Measurements from ENCODE around the gene NOC4L. TPM values are rescaled to one million over a fixed set of nuclear protein-coding genes. Genes with fewer than 3 reads are reported as not detected.

NOC4L gene
- total RNA-seq, 1 donor from 2014 or later, result 15.8 TPM

DNA sequence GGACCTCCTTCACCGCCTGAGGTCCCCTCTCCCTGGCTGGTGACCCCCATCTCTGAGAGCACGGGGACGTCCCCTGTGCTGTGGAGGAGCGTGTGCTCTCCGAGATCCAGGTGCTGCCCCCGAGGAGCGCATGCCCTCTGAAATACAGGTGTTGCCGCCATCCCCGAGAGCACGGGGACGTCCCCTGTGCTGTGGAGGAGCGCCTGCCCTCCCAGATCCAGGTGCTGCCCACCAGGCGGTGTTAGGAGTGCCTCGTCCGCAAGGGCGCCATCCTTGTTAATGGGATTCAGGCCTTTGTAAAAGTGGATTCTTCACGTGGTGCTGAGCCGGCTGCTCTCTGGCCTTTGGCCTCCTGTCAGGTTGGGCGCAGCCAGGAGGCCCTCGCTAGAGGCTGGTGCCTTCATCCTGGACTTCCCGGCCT lies 10.1 kb downstream of the NOC4L start:
- Histone ChIP-seq H3K36me3 (peaks cover 18% of the 10 kb centered on the region), H3K4me3 (peak overlapping the region; percentile 33), H3K27me3 (ENCODE audit: low read depth) (no peaks in the 10 kb centered on the region), H3K27ac (no peak overlapping the region), H3K4me1 (peaks cover 7% of the 10 kb centered on the region), H3K9me3 (no peaks in the 10 kb centered on the region)
- ATAC-seq, result peak; percentile 3 to 10
- peak; percentile 36 for DNase-seq
- TF ChIP-seq, protein P1, sequence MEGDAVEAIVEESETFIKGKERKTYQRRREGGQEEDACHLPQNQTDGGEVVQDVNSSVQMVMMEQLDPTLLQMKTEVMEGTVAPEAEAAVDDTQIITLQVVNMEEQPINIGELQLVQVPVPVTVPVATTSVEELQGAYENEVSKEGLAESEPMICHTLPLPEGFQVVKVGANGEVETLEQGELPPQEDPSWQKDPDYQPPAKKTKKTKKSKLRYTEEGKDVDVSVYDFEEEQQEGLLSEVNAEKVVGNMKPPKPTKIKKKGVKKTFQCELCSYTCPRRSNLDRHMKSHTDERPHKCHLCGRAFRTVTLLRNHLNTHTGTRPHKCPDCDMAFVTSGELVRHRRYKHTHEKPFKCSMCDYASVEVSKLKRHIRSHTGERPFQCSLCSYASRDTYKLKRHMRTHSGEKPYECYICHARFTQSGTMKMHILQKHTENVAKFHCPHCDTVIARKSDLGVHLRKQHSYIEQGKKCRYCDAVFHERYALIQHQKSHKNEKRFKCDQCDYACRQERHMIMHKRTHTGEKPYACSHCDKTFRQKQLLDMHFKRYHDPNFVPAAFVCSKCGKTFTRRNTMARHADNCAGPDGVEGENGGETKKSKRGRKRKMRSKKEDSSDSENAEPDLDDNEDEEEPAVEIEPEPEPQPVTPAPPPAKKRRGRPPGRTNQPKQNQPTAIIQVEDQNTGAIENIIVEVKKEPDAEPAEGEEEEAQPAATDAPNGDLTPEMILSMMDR (IDR thresholded peaks at IDR 0.05), result no peak
- intact Hi-C loops (cut with DNase I), result no loop called here

DNA sequence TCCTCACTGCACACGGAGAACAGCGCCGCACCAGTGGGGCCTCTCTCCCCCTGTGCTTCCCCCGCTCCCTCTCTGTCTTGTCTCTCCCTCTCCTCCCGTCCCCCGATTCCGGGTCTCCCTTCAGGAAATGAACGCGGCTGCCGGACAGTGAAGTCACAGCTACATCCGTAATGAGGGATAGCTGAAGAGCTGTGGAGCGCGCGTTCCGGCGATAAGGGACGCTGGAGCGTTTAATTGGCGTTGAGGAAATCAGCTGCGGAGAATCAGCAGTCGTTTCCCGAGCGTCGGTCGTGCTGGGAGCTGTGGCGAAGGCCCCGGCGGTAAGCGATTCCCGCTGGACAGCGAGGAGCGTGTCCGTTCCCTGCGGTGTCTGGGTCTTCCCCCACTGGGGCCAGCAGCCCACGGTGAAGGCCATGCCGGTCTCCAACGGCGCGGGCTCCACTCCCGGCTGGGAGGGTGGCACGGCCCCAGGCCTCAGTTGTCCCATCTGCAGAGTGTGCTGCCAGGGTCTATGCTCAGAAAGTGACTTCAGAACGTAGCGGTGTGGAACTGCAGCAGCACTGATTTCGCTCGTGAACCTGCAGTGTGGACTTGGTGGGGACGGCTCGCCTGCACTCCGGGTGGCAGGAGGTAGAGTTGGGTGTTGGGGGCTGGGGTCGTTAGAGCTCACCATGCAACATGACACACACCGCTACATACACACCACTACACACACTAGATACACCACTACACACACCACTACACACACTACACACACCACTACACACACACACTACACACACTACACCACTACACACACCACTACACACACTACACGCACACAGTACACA lies 10.9 kb downstream of the NOC4L start:
- Histone ChIP-seq H3K4me3 (no peak overlapping the region), H3K27me3 (ENCODE audit: low read depth) (no peaks in the 10 kb centered on the region), H3K36me3 (peaks cover 18% of the 10 kb centered on the region), H3K9me3 (no peaks in the 10 kb centered on the region), H3K4me1 (peaks cover 7% of the 10 kb centered on the region), H3K27ac (no peak overlapping the region)
- TF ChIP-seq, protein P1 (IDR thresholded peaks at IDR 0.05), result no peak
- intact Hi-C loops (cut with DNase I), result no loop called here
- DNase-seq, result peak; percentile 42
- ATAC-seq, result no peak

DNA sequence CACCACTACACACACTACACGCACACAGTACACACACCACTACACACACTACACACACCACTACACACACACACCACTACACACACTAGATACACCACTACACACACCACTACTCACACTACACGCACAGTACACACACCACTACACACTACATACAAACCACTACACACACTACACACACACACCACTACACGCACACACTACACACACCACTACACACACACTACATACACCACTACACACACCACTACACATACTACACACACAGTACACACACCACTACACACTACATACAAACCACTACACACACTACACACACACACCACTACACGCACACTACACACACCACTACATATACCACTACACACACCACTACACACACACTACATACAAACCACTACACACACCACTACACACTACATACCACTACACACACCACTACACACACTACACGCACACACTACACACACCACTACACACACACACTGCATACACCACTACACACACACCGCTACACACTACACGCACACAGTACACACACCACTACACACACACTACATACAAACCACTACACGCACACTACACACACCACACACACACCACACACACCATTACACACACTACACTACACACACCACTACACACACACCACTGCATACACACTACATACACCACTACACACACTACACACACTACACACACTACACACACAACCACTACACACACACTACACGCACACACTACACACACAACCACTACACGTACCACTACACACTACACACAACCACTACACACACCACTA lies 11.7 kb downstream of the NOC4L start:
- Histone ChIP-seq H3K36me3 (peaks cover 15% of the 10 kb centered on the region), H3K27ac (no peak overlapping the region), H3K27me3 (ENCODE audit: low read depth) (no peaks in the 10 kb centered on the region), H3K9me3 (no peaks in the 10 kb centered on the region), H3K4me1 (peaks cover 7% of the 10 kb centered on the region), H3K4me3 (no peak overlapping the region)
- no peak for ATAC-seq
- no peak for DNase-seq
- TF ChIP-seq, protein P1 (IDR thresholded peaks at IDR 0.05), result no peak
- intact Hi-C loops (cut with DNase I), result no loop called here

DNA sequence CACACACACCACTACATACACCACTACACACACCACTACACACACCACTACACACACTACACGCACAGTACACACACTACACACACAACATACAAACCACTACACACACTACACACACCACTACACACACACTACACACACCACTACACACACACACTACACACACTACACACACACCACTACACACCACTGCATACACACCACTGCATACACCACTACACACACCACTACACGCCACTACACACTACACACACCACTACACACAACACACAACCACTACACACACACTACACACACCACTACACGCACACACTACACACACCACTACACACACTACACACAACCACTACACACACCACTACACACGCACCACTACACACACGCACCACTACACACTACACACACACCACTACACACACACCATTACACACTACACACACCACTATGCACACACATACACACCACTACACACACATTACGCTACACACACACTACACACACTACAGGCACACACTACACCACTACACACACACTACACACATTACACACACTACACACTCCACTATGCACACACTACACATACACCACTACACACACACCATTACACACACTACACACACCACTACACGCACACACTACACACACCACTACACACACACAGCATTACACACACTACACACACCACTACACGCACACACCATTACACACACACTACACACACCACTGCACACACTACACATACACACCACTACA lies 12.5 kb downstream of the NOC4L start:
- Histone ChIP-seq H3K36me3 (peaks cover 7% of the 10 kb centered on the region), H3K4me1 (peaks cover 7% of the 10 kb centered on the region), H3K27me3 (ENCODE audit: low read depth) (no peaks in the 10 kb centered on the region), H3K4me3 (no peak overlapping the region), H3K27ac (no peak overlapping the region), H3K9me3 (no peaks in the 10 kb centered on the region)
- no peak for DNase-seq
- intact Hi-C loops (cut with DNase I), result no loop called here
- TF ChIP-seq, protein P1 (IDR thresholded peaks at IDR 0.05), result no peak
- ATAC-seq, result no peak

DNA sequence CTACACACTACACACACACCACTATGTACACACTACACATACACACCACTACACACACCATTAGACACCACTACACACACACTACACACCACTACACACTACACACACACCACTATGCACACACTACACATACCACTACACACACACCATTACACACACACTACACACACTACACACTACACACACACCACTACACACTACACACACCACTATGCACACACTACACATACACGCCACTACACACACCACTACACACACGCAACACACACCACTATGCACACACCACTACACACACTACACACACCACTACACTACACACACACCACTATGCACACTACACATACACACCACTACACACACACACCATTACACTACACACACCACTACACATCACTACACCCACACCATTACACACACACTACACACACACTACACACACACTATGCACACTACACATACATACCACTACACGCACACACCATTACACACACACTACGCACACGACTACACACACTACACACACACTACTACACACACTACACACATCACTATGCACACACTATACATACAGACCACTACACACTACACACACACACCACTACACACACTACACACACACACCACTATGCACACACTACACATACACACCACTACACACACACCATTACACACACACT lies 13.6 kb downstream of the NOC4L start:
- Histone ChIP-seq H3K27ac (no peak overlapping the region), H3K36me3 (no peaks in the 10 kb centered on the region), H3K27me3 (ENCODE audit: low read depth) (no peaks in the 10 kb centered on the region), H3K4me3 (no peak overlapping the region), H3K4me1 (peaks cover 12% of the 10 kb centered on the region), H3K9me3 (no peaks in the 10 kb centered on the region)
- DNase-seq (no peak), ATAC-seq (no peak)
- intact Hi-C loops (cut with DNase I), result no loop called here
- TF ChIP-seq, protein P1 (IDR thresholded peaks at IDR 0.05), result no peak
